ENCODE measurements around the gene APBB1IP. TPM values are rescaled to one million over a fixed set of nuclear protein-coding genes. Genes with fewer than 3 reads are reported as not detected.

APBB1IP gene
- total RNA-seq, 2 donors from 2014 or later: 1.4 to 3.1 TPM

DNA sequence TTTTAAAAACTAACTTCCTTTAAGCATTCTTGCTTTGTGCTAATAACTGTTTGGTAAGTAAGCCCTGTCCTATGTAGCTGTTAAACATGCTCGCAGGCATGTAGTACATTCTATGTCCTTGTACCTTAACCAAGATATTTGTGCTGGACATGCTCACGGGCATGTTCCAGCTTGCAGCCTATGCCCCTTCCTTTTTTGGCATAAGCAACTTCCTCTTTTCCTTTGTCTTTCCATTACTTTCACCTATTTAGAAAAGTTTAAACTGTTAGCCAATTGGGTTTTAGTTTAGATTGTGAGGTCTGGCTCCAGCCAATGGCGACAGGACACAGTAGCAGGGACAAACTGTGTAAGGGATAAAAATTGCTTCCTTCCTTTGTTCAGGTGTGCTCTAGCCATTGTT is 14.4 kb upstream of the APBB1IP start:
- H3K9me3 ChIP-seq: no peaks in the 10 kb centered on the region
- H3K4me3 ChIP-seq: no peak overlapping the region
- H3K27me3 ChIP-seq: no peaks in the 10 kb centered on the region
- TF ChIP-seq, protein P1, sequence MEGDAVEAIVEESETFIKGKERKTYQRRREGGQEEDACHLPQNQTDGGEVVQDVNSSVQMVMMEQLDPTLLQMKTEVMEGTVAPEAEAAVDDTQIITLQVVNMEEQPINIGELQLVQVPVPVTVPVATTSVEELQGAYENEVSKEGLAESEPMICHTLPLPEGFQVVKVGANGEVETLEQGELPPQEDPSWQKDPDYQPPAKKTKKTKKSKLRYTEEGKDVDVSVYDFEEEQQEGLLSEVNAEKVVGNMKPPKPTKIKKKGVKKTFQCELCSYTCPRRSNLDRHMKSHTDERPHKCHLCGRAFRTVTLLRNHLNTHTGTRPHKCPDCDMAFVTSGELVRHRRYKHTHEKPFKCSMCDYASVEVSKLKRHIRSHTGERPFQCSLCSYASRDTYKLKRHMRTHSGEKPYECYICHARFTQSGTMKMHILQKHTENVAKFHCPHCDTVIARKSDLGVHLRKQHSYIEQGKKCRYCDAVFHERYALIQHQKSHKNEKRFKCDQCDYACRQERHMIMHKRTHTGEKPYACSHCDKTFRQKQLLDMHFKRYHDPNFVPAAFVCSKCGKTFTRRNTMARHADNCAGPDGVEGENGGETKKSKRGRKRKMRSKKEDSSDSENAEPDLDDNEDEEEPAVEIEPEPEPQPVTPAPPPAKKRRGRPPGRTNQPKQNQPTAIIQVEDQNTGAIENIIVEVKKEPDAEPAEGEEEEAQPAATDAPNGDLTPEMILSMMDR (IDR thresholded peaks at IDR 0.05): no peak
- DNase-seq (ENCODE audit: low spot score): no peak
- H3K36me3 ChIP-seq: no peaks in the 10 kb centered on the region
- H3K27ac ChIP-seq: no peak overlapping the region
- no peaks in the 10 kb centered on the region for H3K4me1 ChIP-seq

DNA sequence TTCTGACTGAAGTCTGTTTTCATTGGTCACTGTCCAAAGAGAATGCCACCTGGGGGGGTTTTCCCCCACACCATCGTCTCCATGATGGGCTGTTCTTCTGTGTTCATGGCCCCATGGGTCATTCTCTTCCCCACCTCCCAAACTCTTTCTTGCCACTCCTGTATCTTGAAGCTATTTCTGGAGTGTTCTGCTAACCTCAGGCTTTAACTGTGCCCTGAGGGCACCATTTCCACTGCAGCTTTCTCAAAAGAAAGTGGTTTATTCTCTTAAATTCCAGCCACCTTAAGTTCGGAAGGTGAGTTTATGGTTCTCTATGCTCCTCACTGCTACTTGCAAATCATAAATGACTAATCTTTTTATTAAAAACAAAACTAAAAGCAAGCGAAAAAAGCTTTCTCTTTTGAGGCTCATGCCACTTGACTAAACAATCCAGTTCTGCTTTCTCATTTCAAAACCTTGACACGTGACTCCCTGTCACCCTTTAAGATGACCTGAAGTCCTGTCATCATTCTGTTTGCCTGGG is 7.4 kb upstream of the APBB1IP start:
- Histone ChIP-seq H3K27ac (no peak overlapping the region), H3K4me1 (no peaks in the 10 kb centered on the region), H3K36me3 (no peaks in the 10 kb centered on the region), H3K27me3 (no peaks in the 10 kb centered on the region), H3K9me3 (no peaks in the 10 kb centered on the region), H3K4me3 (no peak overlapping the region)
- TF ChIP-seq, protein P1 (IDR thresholded peaks at IDR 0.05): no peak
- DNase-seq (ENCODE audit: low spot score): no peak

DNA sequence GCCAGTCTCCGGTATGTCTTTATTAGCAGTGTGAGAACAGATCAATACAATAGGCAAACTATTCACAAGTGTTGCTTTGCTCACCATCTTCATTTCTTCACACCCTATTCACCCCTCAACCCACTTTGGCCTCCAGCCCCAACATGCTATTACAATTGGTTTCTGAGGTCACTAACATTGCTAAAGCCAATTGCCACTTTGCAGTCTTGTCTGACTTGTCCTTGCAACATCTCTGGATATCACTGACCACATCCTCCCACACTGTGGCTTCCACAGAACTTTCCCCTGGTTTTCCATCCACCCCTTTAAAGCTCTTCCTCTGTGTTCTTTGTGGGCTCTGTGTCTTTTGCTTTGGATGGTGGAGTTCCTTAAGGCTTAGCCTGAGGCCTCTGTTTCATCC is 5.2 kb upstream of the APBB1IP start:
- Histone ChIP-seq H3K4me1 (no peaks in the 10 kb centered on the region), H3K27ac (no peak overlapping the region), H3K4me3 (no peak overlapping the region), H3K27me3 (no peaks in the 10 kb centered on the region), H3K36me3 (no peaks in the 10 kb centered on the region), H3K9me3 (no peaks in the 10 kb centered on the region)
- TF ChIP-seq, protein P1 (IDR thresholded peaks at IDR 0.05): no peak
- no peak for DNase-seq (ENCODE audit: low spot score)

DNA sequence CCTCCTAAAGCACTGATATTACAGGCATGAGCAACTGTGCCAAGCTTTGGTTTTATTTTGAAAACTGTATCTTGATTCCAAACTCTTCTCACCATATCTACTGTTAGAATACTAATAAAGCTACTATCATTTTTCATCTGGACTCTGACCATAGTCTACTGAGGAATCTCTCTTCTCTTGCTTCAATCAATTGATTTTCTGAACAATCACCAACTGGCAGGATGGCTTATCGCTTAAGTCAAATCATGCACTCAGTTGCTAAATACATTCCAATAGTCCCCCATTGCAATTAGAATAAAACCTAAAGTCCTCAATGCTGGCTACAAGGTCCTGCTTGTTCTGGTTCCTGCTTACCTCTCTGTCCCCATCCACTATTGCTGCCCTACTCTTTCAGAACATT is 2.3 kb upstream of the APBB1IP start:
- no peak for DNase-seq (ENCODE audit: low spot score)
- no peaks in the 10 kb centered on the region for H3K36me3 ChIP-seq
- H3K4me3 ChIP-seq: no peak overlapping the region
- H3K9me3 ChIP-seq: no peaks in the 10 kb centered on the region
- H3K27ac ChIP-seq: no peak overlapping the region
- TF ChIP-seq, protein P1 (IDR thresholded peaks at IDR 0.05): no peak
- no peaks in the 10 kb centered on the region for H3K27me3 ChIP-seq
- peaks cover 0 to 6% of the 10 kb centered on the region in 2 donors for H3K4me1 ChIP-seq

DNA sequence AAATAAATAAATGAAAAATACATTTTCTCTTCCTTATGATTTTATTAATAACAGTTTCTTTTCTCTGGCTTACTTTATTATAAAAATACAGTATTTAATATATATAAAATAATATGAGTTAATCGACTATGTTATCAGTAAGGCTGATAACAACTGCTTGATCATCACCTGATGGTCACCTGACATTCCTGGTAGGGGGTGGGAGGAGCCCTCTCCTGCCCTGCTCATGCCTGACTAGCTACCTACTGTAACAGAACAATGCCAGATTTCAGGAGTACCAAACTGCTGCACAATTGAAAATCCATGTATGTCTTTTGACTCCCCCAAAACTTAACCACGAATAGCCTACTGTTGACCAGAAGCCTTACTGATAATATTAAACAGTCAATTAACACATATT is 1.3 kb upstream of the APBB1IP start:
- Histone ChIP-seq H3K27me3 (no peaks in the 10 kb centered on the region), H3K4me3 (no peak overlapping the region), H3K27ac (no peak overlapping the region), H3K4me1 (peaks cover 0 to 6% of the 10 kb centered on the region in 2 donors), H3K9me3 (no peaks in the 10 kb centered on the region), H3K36me3 (no peaks in the 10 kb centered on the region)
- TF ChIP-seq, protein P1 (IDR thresholded peaks at IDR 0.05): no peak
- no peak for DNase-seq (ENCODE audit: low spot score)
